HG02981 (cell line): Measurements from ENCODE around the gene CRISPLD2.
"Not testable (repeated sequence)": the region's sequence is repeated elsewhere in the genome, so short reads cannot be mapped to it uniquely, and the experiment has no call there.

Experiments
- ATAC-seq: cut with Tn5 transposase; IDR thresholded peaks from one replicate; pipeline ENCODE4 v1.9.1; 2021; ENCODE audit warnings: mild to moderate bottlenecking, moderate library complexity; ENCODE audit not compliant: unreplicated experiment

Gene CRISPLD2

DNA sequence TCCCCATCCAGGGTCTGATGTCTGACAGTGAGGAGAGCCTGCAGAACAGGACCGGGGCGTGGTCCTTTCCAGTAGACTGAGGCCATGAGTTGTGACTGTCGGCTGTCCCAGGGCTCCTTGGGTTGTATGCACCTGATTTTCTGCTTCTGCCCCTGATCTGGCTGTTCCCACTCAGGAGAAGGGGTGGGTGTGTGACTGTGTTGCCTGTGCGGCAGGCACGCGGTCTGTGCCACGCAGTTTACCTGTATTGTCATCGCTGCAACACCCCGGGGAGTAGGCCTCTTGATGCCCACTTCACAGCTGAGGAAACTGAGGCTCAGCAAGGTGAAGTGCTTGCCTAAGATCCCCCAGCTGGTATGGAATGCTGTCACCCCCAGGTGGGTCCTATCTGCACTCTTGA lies 1.4 kb downstream of the CRISPLD2 start:
- no peak for ATAC-seq

DNA sequence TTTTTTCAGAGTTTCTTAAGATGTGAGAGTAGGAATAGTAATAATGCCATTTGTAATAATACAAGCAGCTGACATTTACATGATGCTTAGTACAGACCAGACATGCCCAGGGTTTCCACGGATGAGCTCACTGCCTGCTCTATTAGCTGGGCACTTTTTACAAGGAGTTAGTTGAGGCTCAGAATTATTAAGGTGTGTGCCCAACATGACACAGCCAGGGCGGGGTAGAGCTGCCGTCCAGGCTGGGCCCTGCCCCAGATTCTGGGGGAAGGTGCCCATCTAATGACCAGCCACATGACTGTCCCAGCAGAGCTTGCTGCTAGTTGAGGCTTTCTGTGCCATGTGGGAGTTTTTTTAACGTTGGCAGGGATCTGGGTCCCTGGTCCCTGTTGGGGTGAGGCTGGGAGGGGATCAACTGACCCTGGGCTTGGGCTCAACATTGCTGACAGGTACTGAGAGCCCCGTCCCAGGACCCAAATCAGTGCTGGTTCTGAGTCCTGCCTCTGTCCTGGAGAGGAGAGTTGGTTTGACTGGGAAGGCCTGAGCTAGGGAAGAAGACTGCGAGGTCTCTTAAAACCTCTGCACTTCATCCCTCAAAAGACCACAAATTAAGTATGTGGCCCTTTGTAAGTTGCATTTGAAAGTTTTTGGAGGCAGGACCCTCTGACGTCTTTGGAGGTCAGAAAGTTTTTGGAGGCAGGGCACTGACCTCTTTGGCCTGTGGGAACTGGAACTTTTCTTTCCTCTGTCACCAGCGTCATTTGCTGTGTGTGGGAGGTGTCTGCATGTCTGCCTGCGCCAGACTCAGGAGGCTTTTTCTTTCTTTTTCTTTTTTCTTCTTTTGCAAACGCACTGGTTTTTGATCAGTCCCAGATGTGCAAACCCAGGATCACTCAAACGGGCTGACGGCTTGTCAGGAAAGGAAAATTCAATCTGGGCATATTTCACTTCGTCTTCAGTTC lies 2.2 kb downstream of the CRISPLD2 start:
- no peak for ATAC-seq

DNA sequence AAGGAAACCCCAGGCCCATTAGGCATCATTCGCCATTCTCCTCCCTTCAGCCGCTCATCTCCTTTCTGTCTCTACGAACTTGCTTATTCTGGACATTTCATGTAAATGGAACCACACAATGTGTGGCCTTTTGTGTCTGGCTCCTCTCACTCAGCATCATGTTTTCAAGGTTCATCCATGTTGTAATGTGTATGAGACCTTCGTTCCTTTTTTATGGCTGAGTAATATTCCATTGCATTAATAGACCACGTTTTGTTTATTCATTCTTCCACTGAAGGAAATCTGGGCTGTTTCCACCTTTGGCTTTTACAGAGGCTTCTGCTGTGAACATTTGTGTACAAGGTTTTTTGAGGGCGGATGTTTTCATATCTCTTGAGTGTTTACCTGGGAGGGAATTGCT lies 3.2 kb downstream of the CRISPLD2 start:
- no peak for ATAC-seq

DNA sequence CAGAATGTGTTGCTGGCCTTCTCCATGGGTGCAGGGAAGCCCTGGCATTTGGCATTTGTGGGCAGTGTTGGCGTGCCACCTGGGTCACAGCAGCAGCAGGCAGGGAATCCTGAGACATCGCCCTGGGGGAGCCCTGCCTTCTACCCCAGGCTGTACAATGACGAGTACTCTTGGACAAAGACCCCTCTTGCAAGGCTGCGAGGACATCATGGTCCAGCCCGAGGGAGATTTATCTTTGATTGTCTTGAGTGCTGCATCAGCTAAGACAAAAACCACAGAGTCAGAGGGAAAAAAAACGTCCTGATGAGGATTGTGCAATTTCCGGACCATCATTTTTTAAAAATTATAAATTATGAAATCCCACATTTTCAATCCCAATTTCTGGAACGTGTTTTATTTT lies 3.7 kb downstream of the CRISPLD2 start:
- no peak for ATAC-seq

DNA sequence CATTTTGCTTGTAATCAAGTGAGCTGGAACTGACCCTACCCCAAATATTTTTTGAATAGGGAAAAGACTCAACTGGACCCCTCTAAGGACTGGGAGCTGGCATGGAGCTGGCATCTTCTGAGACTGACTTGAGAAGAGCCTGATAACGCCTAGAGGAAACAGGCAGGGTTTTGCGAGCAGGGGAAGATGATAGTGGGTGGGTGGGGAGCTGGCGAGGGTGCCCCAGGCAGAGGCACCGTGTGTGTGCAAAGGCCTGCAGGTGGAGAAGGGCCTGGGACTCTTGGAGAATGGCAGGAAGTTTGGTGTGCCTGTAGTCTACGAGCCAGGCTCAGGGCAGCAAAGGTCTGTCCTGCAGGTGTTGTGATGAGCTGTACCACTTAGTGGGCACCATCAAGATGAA lies 4.1 kb downstream of the CRISPLD2 start:
- ATAC-seq: no peak

DNA sequence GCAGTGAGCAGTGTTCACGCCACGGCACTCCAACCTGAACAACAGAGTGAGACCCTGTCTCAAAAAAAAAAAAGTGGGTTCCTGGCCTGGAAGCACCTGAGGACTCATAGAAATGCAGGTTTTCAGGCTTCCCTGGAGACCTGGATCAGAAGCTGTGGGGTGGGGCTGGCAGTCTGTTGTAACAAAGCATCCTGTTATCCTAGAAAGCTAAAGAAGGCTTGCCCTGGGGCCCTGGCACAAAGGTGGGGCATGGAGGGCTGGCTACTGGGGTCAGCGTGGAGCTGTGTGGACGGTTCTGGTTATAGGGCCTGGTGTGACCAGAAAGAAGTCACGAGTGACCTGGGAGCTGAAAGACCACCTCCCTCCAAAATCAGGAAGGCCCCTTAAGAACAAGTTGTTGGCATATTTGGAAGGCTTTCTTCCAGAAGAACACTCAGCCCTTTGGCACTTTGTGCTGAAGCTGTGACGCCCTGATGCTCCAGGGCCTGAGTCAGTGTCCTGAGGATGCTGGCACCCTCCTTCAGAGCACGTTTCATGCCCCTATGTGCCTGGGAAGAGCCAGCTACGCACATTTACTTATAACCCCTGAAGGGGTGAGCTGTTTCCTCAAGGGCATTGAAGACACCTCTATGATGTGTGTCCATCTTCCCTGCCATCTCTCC lies 6.2 kb downstream of the CRISPLD2 start:
- ATAC-seq: no peak

DNA sequence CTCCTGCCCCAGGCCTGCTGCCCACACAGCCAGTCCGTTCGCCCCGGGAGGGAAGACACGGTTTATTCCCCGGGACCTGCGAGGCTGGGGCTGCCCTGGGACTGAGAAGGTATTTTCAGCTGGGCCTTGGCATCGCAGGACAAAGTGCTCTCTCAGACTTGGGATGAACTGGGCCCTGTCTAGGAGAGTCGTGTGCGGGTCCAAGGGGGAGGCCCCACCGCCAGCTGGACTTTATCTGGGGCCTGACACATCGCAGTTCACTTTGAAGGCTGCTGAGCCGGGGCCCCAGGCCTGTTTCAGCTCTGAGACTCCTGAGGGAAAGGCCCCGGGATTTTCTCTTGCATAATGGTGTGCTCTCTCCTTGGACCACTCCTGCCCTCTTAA lies 6.8 kb downstream of the CRISPLD2 start:
- ATAC-seq: no peak

DNA sequence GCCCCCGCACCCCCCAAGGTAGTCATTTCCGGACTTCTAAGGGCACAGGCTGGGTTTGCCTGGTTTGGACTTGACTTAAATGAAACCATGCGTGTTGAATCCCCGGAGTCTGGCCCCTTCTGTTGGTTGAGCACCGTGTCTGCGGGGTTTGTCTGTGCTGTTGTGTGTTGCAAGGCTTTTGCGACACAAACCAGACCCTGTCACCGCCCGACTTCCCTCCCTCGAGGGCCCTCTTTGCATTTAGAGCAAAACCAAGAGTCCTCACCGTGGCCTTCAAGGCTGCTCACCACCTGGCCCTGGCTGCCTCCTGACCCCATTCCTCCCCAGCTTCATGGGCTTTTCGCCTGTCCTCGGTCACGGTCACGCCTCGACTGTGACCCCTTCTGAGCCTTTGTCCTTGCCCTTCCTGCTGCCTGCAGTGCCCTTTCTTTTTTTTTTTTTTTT lies 7.4 kb downstream of the CRISPLD2 start:
- no peak for ATAC-seq

DNA sequence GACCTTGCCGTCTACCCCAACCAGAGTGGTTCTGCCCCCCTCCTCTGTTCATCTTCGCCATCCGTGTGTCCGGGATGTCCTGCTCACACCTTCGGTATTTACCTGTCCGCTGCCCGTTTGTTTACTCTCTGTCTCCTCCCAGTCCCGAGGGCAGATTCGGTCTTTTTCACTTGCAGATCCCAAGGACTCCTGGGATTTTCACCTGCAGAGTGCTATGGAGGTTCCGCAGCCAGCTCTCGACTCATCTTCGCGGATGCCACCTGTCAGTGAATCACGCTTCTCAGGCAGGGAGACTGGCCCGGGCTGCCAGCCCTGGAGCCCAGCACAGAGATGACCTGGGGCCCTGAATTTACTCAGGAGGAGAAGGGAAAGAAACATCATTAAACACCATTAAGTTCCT lies 8.1 kb downstream of the CRISPLD2 start:
- ATAC-seq: no peak

DNA sequence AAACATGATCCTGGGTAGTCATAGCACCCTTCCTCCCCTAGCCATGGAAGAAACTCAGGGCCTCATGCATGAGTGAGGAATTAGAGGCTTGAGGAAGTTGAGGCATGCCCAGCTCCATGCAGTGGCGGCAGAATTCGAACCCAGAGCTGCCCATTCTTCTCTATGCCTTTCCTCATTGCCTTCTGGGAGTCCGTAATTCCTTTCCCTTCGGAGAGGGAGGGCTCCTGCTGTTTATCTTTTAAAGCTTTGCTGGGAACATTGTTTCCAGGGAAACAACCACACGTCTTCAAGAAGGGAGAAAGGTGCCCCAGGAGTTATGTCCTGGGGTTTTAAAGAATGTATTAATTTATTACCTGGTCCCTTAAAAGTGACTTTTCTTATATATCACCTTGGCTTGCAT lies 8.5 kb downstream of the CRISPLD2 start:
- ATAC-seq: no peak

DNA sequence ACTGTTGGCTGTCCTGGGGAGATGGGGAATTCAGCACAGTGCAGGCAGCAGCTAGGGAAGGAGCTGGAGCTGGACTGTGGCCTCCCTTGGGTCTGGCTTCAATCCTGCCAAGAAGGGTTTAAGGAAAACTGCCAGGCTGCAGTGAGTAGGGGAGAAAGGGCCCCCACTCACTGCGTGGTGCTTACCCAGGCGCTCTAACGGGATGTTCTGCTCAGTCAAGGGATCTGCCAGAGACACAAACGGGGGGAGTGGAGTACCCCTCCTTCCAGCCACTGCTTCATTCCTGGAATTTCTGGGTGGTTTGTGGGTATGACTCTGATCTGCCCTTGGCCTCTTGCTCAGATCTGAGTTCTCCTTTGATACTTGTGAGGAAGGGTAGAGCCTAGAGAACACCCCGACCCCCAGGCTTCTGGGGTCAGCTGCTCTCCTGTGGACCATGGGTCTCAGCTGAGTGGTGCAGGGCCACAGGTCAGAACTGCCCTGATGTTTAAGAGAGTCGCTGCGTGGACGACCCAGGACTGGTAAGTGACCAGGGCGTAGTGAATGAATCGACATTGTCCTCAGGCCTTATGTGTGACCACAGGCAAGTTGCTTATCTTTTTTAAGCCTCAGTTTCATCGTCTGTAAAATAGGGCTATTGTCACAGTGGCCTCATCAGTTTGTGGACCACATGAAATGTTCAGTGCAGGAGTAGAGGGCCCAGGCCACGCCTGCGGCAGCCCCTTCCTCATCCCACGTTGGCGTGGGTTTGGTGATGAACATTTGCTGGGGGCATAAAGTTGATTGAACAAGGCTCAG lies 9.6 kb downstream of the CRISPLD2 start:
- ATAC-seq: no peak

DNA sequence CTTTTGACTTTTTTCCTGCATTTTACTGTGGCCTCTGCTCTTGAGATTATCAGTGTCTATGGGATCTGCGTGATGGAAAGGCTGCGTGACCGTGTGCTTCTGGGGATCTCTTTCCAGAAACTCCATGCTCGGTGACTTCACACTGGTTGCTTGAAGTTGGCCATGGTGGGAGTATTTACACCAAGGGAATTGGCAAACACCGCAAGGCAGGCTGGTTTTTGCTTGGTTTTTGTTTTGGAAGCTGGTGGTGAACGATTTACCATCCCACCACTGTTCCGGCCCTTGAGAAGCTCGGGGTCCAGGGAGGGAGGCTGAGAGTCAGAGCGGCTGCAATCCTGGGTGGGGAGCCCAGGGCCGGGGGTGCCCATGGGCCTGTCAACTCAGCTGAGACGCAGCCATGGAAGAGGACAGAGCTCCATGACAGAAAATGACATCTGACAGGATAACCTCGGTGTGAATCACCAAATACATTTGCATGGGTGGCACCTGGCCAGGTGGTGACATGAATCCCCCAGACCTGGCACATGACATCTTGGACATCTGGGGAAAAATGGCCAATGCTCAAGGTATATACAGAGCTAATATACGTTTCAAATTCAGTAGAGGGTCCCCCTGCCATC lies 11.1 kb downstream of the CRISPLD2 start:
- ATAC-seq: no peak

DNA sequence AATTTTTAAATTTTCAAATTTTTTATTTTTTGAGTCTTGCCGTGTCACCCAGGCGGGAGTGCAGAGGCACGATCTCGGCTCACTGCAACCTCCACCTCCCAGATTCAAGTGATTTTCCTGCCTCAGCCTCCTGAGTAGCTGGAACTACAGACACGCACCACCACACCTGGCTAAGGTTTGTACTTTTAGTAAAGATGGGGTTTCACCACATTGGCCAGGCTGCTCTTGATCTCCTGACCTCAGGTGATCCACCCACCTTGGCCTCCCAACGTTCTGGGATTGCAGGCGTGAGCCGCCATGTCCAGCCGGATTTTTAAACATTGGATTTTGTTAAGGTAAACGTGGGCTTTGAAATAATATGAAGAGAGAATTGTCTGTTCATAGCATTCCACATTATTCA lies 11.9 kb downstream of the CRISPLD2 start:
- not testable (repeated sequence) for ATAC-seq

DNA sequence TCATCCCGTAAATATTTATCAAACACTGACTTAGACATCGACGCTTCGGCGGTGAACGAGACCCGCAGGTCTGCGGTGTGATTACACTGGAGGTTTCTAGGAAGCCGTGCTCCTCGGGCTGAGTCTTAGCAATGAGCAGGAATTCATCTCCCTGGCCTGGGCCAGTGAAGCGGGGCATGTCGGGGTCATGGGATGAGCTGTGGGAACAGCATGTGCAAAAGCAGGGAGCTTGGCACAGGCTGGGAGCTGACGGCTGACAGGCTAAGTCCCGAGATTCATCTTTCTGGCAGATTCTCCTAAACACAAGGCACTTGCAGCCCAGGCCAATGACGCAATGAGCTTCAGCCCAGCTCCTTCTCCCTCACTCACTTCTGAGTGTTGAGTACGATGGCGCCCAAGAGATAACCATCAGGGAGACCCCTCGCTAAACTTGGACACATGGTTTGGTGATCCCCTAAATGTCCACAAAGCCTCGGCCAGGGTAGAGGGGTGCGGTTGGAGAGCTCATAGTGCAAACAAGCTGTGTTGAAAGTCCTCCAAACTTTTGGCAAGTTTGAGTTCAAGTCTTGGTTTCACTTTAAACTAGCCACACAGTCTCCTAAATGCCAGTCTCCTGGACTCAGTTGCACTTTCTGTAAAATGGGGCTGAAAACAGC lies 12.8 kb downstream of the CRISPLD2 start:
- ATAC-seq: no peak

DNA sequence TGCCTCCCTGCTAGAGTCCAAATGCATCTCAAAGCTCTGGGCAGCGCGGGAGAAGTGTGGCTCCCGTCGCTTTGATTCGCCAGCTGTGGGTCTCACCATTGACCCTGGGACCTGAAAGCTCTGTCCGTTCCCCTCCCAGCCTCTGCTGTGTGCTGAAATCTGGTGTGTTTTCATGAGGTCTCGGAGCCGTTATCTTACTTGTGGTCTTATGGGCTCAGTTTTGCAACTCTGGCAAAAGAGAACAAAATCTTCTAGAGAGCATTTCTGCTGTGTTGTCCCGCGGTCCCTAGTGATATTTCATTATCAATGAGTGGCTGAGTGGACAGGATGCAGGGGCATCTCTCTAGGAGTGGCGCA lies 13.3 kb downstream of the CRISPLD2 start:
- no peak for ATAC-seq

DNA sequence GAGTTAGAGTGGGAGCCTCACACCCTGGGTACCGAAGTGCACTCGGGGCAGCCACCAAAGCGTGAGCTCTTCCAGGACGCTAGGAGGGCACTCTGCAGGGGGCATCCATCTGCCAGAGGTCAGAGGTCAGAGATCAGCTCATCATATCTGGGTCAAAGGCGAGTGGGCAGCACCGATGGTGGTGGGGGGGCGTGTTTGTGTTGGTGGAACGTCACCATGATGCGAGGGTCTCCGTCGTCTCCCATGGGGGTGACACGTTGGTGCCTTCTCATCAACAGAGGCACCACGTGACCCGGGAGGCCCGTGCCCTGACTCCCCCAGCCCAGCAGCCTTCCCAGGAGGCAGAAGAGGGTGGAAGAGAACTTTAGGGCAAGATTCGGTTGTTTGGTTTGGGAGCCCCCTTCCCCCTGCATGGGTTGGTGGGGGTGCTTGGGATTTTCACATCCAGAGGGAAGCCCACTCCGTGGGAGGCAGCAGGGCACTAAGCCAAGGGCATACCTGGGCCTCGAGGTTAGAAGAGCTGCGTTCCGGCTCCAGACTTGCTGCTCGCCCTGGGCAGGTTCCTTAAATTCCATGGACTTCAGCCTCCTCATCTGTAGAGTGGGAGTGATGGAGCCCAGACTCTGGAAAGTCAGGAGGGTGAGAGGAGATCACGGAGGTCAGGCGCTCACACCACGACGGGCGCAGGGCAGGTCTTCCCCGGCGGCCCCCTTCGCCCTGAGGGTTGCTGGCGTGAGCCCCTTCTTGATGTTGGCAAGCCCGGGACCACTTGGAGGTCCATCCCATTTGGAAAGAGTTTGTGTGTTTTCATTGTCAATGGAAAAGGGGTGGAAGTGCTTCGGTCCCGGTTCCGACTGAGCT lies 14.0 kb downstream of the CRISPLD2 start:
- no peak for ATAC-seq

DNA sequence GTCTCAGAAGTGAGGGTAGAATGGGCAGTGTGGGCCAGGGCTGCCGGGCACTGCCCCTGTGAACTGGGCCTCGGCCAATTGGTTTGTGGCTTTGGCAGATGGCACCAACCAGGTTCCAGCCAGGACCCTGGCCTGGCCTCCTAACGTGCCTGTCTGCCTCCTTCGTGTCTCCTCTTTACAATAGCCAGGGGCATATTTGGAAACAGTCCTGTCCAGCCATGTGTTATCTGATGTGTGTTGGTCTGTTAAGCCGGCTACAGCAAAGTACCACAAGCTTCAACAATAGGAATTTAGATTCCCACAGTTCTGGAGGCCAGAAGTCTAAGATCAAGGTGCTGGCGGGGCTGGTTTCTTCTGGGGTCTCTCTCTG lies 14.6 kb downstream of the CRISPLD2 start:
- ATAC-seq: no peak

DNA sequence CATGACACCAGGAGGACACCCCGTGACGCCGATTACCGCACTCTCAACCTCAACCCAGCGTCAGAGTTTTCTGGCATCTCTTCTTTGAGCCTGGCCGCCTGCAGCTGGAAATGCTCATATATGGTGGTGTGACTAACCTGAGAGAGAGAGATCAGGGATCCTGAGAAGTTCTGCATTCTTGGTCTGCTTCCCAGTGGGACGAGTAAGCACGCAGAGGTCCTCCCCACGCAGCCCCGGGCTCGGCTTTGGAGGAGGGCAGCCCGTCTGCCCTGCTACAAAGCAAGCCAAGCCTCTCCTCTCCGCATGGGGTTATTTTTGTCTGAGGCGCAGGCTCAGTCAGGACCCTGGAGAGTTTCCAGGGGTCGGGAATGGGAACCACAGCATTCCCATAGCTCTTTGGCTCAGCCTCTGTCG lies 16.5 kb downstream of the CRISPLD2 start:
- no peak for ATAC-seq

DNA sequence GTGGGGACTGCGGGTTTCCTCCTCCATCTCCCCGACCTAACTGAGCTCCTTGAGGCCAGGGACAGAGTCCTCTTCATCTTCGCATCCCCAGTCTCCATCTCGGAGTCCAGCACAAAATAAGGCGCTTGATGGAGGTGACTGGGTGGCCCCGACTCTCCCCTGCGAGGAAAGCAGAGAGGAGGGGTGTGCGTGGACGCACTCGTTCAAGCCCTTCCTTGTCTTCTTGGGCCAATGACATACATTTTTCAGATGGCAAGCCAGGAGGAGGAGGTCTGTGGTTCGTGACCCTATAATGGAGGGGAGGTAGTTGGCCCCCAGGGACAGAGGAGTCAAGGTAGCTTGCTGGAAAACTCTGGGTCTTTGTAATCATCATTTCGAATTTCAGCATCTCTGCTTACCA lies 17.2 kb downstream of the CRISPLD2 start:
- no peak for ATAC-seq
